Naive thymus-derived CD8-positive, alpha-beta T cell (primary cell): ENCODE results near the gene OSTF1. TPM values are rescaled to one million over a fixed set of nuclear protein-coding genes. Genes with fewer than 3 reads are reported as not detected.

ENCODE experiments used
- polyA plus RNA-seq, 3 donors: library from polyadenylated mRNA; unstranded; fragments of 300-500 nt; fragmentation: Illumina TruSeq; gene quantifications; one replicate each; pipeline ENCODE4 v1.2.3, GENCODE V29; 2021
- total RNA-seq, 8 experiments: library from RNA in 2 of 8; stranded (reverse) in 2 of 8; gene quantifications; one replicate each; pipeline ENCODE4 v1.2.3 and lab custom pipeline; 2021 to 2026

OSTF1 gene
- total and polyA plus RNA-seq, 5 experiments from 2014 or later, result 51.6 to 151 (median 131) TPM

Other genes with a start within 250 kb of the OSTF1 start
- gene TRPM6, start 200.6 kb upstream of the OSTF1 start, total RNA-seq, result not detected
- gene TRPM6, start 200.6 kb upstream of the OSTF1 start, polyA plus RNA-seq, result not detected
- 1 to 10 TPM; 5.0 to 5.5 TPM for gene C9orf40, start 135.6 kb upstream of the OSTF1 start, total RNA-seq
- 1 to 10 TPM; 1.3 to 2.6 (median 1.8) TPM for gene C9orf40, start 135.6 kb upstream of the OSTF1 start, polyA plus RNA-seq
- 10 to 100 TPM; 33.0 to 41.3 TPM for gene CARNMT1, start 60.2 kb upstream of the OSTF1 start, total RNA-seq
- 10 to 100 TPM; 11.1 to 16.2 (median 12.8) TPM for gene CARNMT1, start 60.2 kb upstream of the OSTF1 start, polyA plus RNA-seq
- gene NMRK1, start 359 bp upstream of the OSTF1 start, total RNA-seq, result 10 to 100 TPM; 79.5 to 85.3 TPM
- 10 to 100 TPM; 43.0 to 67.5 (median 55.4) TPM for gene NMRK1, start 359 bp upstream of the OSTF1 start, polyA plus RNA-seq